ENCODE results near the gene TRIB2. TPM values are rescaled to one million over a fixed set of nuclear protein-coding genes. Genes with fewer than 3 reads are reported as not detected.

Gene TRIB2
- polyA plus RNA-seq, 1 of the 3 experiments (the other 2 are of a cell fraction): 27.5 TPM

DNA sequence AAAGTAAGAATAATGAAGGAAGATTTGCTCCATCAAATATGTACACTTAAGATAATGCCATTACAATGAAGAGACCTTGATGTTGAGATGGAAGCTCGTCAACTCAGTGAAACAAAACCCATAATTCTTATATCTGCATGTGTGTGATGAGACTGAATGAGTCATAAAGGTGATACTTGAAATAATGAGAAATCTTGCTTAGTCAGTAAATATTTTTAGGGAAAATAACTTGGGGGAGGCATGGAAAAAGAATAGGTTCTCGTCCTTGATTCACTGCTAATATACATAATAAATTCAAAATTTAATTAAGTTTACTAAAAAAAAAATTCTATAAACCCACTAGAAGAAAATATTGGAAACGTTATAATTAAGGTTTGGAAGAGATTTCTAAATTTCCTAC is 75.2 kb downstream of the TRIB2 start:
- Histone ChIP-seq H3K4me1 (ENCODE audit: control insufficient read depth in 1 of 2, insufficient read depth in 2 of 2, low read depth in 1 of 2, low read length in 1 of 2) (no peaks in the 10 kb centered on the region), H4K20me1 (ENCODE audit: insufficient read depth) (no peaks in the 10 kb centered on the region), H3K4me3 (ENCODE audit: low read depth in 2 of 2, low read length in 1 of 2) (no peak overlapping the region), H2AFZ (ENCODE audit: low read depth) (no peak overlapping the region), H3F3A (replicated peaks; ENCODE audit: insufficient read depth) (peaks cover 24% of the 10 kb centered on the region), H3K4me2 (no peak overlapping the region), H3K9me2 (no peaks in the 10 kb centered on the region; the same call in 1 of the 2 replicates), H3K79me2 (ENCODE audit: insufficient read depth) (no peaks in the 10 kb centered on the region), H3K9me3 (no peaks in the 10 kb centered on the region), H3K9ac (no peak overlapping the region), H3K36me3 (replicated peaks in 1 of 2; ENCODE audit: control insufficient read depth in 1 of 2, insufficient read depth in 2 of 2, low read length in 1 of 2) (no peaks in the 10 kb centered on the region), H3K27me3 (ENCODE audit: insufficient read depth) (no peaks in the 10 kb centered on the region), H3K27ac (ENCODE audit: low read depth in 2 of 2, low read length in 1 of 2) (no peak overlapping the region)
- CTCF ChIA-PET: interaction anchor here (0.9 to 1.1 kb wide), 5 partner anchors 10 to 27 kb away, joined by 3 to 4 read pairs (median 3); no protein-coding TSS in a partner anchor
- TF ChIP-seq JUND (IDR thresholded peaks at IDR 0.05): no peak
- TF ChIP-seq, protein P1, sequence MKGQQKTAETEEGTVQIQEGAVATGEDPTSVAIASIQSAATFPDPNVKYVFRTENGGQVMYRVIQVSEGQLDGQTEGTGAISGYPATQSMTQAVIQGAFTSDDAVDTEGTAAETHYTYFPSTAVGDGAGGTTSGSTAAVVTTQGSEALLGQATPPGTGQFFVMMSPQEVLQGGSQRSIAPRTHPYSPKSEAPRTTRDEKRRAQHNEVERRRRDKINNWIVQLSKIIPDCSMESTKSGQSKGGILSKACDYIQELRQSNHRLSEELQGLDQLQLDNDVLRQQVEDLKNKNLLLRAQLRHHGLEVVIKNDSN (IDR thresholded peaks at IDR 0.05; ENCODE audit: borderline replicate concordance, low read depth): no peak
- TF ChIP-seq FOXM1 (IDR thresholded peaks at IDR 0.05; ENCODE audit: low read depth): no peak
- no peak for TF ChIP-seq POLR2AphosphoS5 (IDR thresholded peaks at IDR 0.05; ENCODE audit: low read depth, low read length)
- TF ChIP-seq PBX3 (IDR thresholded peaks at IDR 0.05): no peak
- no peak for TF ChIP-seq FOSL2 (IDR thresholded peaks at IDR 0.05; ENCODE audit: borderline replicate concordance, low read depth)
- no peak for TF ChIP-seq CHD2 (IDR thresholded peaks at IDR 0.05; ENCODE audit: low read length, partially characterized antibody)
- TF ChIP-seq, protein P2, sequence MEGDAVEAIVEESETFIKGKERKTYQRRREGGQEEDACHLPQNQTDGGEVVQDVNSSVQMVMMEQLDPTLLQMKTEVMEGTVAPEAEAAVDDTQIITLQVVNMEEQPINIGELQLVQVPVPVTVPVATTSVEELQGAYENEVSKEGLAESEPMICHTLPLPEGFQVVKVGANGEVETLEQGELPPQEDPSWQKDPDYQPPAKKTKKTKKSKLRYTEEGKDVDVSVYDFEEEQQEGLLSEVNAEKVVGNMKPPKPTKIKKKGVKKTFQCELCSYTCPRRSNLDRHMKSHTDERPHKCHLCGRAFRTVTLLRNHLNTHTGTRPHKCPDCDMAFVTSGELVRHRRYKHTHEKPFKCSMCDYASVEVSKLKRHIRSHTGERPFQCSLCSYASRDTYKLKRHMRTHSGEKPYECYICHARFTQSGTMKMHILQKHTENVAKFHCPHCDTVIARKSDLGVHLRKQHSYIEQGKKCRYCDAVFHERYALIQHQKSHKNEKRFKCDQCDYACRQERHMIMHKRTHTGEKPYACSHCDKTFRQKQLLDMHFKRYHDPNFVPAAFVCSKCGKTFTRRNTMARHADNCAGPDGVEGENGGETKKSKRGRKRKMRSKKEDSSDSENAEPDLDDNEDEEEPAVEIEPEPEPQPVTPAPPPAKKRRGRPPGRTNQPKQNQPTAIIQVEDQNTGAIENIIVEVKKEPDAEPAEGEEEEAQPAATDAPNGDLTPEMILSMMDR (IDR thresholded peaks at IDR 0.05): no peak
- no peak for TF ChIP-seq SIN3A (IDR thresholded peaks at IDR 0.05; ENCODE audit: borderline replicate concordance, low read depth, low read length)
- TF ChIP-seq EZH2phosphoT487 (IDR thresholded peaks at IDR 0.05; ENCODE audit: borderline replicate concordance, low read depth): no peak
- no peak for TF ChIP-seq NFIC (IDR thresholded peaks at IDR 0.05; ENCODE audit: borderline replicate concordance)
- TF ChIP-seq RAD21 (IDR thresholded peaks at IDR 0.05; ENCODE audit: low read length): no peak
- TF ChIP-seq GATA2 (CRISPR knock-in tag; IDR thresholded peaks at IDR 0.05): no peak
- no peak for TF ChIP-seq TAF1 (IDR thresholded peaks at IDR 0.05; ENCODE audit: borderline replicate concordance, low read depth, low read length)
- POLR2A ChIA-PET: no interaction called here
- 63% methylated on average over 3 of the region's 3 CpGs for WGBS (ENCODE audit: low lambda C conversion rate)
- no peak for DNase-seq

Small RNA genes lying within 50 kb of the gene (small RNA-seq; reads per million reads assigned to genes)
- 0 to 5.2 (median 1.6) reads per million in 7 experiments for gene MIR3125
